CD4-positive, alpha-beta T cell (primary cell): ENCODE data around the gene DLGAP3. TPM values are rescaled to one million over a fixed set of nuclear protein-coding genes. Genes with fewer than 3 reads are reported as not detected.

Source experiments
- ATAC-seq: fragments of 200-7000 bp; cut with Tn5 transposase; one replicate; pipeline ENCODE4 v1.10.0; 2022; ENCODE audit warnings: mild to moderate bottlenecking; ENCODE audit not compliant: poor library complexity
- CTCF ChIA-PET: fragments of 350-600 bp; sonication (Branson Sonifier 250); formaldehyde crosslinking; loops from one replicate; lab custom pipeline; 2021; ENCODE audit warnings: antibody characterized with exemption, inconsistent platforms; lab: Charles Lee
- POLR2A ChIA-PET: fragments of 350-600 bp; sonication (Branson Sonifier 250); formaldehyde crosslinking; loops from one replicate; lab custom pipeline; 2021; ENCODE audit warnings: antibody characterized with exemption, inconsistent platforms; lab: Charles Lee
- DNase-seq, 14 experiments: peaks; one replicate each; pipeline ENCODE4 v3.0.0-alpha.2; 2013 to 2020; ENCODE audit warnings: mixed read lengths in 2 of 14
- H3K27ac ChIP-seq, 2 donors: one replicate each; pipeline versions ENCODE4 v1.5.1 to v1.7.0; 2013; ENCODE audit warnings: low read length in 2 of 2, low read depth in 1 of 2, mild to moderate bottlenecking in 1 of 2
- H3K27me3 ChIP-seq, 2 experiments: 1 replicate in 1 of 2; 2 replicates in 1 of 2; pipeline versions ENCODE4 v1.6.1 to v1.7.0; 2013; ENCODE audit warnings: low read length in 2 of 2, control low read depth in 1 of 2, mild to moderate bottlenecking in 1 of 2, moderate library complexity in 1 of 2; ENCODE audit not compliant: insufficient read depth in 2 of 2, control insufficient read depth in 1 of 2
- H3K36me3 ChIP-seq: one replicate; pipeline ENCODE4 v1.6.1; 2013; ENCODE audit warnings: low read length, control low read depth; ENCODE audit not compliant: insufficient read depth
- H3K4me1 ChIP-seq: one replicate; pipeline ENCODE4 v1.6.1; 2013; ENCODE audit warnings: low read length, control low read depth; ENCODE audit not compliant: insufficient read depth
- H3K4me3 ChIP-seq: one replicate; pipeline ENCODE4 v1.5.1; 2013; ENCODE audit warnings: mild to moderate bottlenecking, low read length, moderate library complexity
- H3K9me3 ChIP-seq, 2 experiments: 1 replicate in 1 of 2; 2 replicates in 1 of 2; pipeline versions ENCODE4 v1.6.1 to v1.7.0; 2013; ENCODE audit warnings: low read length in 2 of 2, mild to moderate bottlenecking in 2 of 2, control low read depth in 1 of 2, moderate library complexity in 1 of 2; ENCODE audit not compliant: control insufficient read depth in 1 of 2, insufficient read depth in 1 of 2
- H3K27ac Mint-ChIP-seq: one replicate; pipeline ENCODE4 v1.8.0; 2020; ENCODE audit warnings: mixed read lengths
- H3K27me3 Mint-ChIP-seq: one replicate; pipeline ENCODE4 v1.8.0; 2021; ENCODE audit warnings: mixed read lengths
- H3K36me3 Mint-ChIP-seq: one replicate; pipeline ENCODE4 v1.8.0; 2021; ENCODE audit warnings: low read depth, mixed read lengths
- H3K4me1 Mint-ChIP-seq: one replicate; pipeline ENCODE4 v1.8.0; 2021; ENCODE audit warnings: low read depth, mixed read lengths
- H3K4me3 Mint-ChIP-seq: one replicate; pipeline ENCODE4 v1.8.0; 2020; ENCODE audit warnings: mild to moderate bottlenecking, mixed read lengths
- H3K9me3 Mint-ChIP-seq: one replicate; pipeline ENCODE4 v1.8.0; 2020; ENCODE audit warnings: mixed read lengths
- intact Hi-C, 2 experiments: fragments of 100-400 bp; cut with DNase I in 1 of 2; cut with micrococcal nuclease in 1 of 2; formaldehyde crosslinking; loops; one replicate each; pipeline versions ENCODE4 v1.15.1 to v1.9.0; 2023 to 2025; cut with DNase I, micrococcal nuclease
- total RNA-seq, 174 experiments: library from RNA in 2 of 174; stranded (reverse) in 2 of 174; gene quantifications; one replicate each; pipeline ENCODE4 v1.2.3 and lab custom pipeline; 2021 to 2026
- TF ChIP-seq, protein P1 (sequence below): fragments of 200-600 bp; IDR thresholded peaks from one replicate; pipeline ENCODE4 v1.8.0; 2022; ENCODE audit warnings: antibody characterized with exemption, mild to moderate bottlenecking

The DLGAP3 gene
- total RNA-seq, 2 experiments from 2014 or later = 0.34 to 0.44 TPM

DNA sequence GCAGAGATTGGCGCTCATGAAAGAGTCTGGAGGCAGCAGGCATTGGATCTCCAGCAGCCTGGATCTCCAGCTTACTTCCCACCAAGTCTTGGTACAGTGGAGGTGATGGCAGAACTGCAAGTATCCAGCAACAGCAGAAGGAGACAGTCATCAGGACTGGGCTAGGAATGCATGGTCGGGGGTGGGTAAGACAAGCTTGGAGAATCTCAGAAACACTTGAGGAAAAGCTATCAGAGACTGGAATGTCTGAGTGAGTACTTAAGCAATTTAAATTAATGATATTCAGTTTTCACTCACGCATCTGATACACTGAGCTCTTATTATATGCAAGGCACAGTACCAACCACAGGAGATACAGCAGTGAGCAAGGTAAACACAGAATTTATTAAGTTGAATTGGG, 45.9 kb upstream of the DLGAP3 start:
- Mint-ChIP-seq H3K4me1 (peaks cover 12% of the 10 kb centered on the region), H3K36me3 (peaks cover 25% of the 10 kb centered on the region), H3K27ac (peak overlapping the region; percentile 51), H3K9me3 (no peaks in the 10 kb centered on the region), H3K27me3 (no peaks in the 10 kb centered on the region), H3K4me3 (no peak overlapping the region)
- Histone ChIP-seq H3K9me3 (peaks cover 0 to 10% of the 10 kb centered on the region in 2 experiments), H3K4me3 (no peak overlapping the region), H3K36me3 (peaks cover 2% of the 10 kb centered on the region), H3K27me3 (no peaks in the 10 kb centered on the region), H3K4me1 (no peaks in the 10 kb centered on the region), H3K27ac (no peak overlapping the region)
- intact Hi-C loops = no loop called here
- CTCF ChIA-PET = interaction anchor here (0.6 kb wide), 1 partner anchor 123 kb away, joined by 3 read pairs; no protein-coding TSS in a partner anchor
- DNase-seq (no peak), ATAC-seq (no peak)
- POLR2A ChIA-PET = interaction anchor here (0.8 kb wide), 1 partner anchor 9 kb away, joined by 3 read pairs; no protein-coding TSS in a partner anchor
- TF ChIP-seq, protein P1, sequence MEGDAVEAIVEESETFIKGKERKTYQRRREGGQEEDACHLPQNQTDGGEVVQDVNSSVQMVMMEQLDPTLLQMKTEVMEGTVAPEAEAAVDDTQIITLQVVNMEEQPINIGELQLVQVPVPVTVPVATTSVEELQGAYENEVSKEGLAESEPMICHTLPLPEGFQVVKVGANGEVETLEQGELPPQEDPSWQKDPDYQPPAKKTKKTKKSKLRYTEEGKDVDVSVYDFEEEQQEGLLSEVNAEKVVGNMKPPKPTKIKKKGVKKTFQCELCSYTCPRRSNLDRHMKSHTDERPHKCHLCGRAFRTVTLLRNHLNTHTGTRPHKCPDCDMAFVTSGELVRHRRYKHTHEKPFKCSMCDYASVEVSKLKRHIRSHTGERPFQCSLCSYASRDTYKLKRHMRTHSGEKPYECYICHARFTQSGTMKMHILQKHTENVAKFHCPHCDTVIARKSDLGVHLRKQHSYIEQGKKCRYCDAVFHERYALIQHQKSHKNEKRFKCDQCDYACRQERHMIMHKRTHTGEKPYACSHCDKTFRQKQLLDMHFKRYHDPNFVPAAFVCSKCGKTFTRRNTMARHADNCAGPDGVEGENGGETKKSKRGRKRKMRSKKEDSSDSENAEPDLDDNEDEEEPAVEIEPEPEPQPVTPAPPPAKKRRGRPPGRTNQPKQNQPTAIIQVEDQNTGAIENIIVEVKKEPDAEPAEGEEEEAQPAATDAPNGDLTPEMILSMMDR = no peak

DNA sequence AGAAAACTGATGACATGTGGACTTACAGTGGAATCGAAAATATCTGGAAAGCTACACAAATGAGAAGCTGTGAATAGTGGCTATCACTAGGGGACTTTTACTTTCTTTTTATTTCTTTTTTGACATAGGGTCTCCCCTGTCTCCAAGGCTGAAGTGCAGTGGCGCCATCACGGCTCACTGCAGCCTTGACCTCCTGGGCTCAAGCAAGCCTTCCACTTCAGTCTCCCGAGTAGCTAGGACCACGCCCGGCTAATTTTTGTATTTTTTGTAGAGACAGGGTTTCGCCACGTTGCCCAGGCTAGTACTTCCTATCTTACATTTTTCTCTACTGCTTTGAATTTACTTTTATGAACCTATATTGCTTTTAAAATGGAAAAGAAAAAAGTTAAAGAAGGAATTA, 45.2 kb upstream of the DLGAP3 start:
- no peaks in the 10 kb centered on the region for H3K27me3 ChIP-seq
- ChIA-PET POLR2A (no interaction called here), CTCF (interaction anchor here (0.6 kb wide), 1 partner anchor 122 kb away, joined by 4 read pairs; no protein-coding TSS in a partner anchor)
- H3K36me3 ChIP-seq = peaks cover 2% of the 10 kb centered on the region
- Mint-ChIP-seq H3K27me3 (no peaks in the 10 kb centered on the region), H3K27ac (peak overlapping the region; percentile 51), H3K4me1 (peaks cover 10% of the 10 kb centered on the region), H3K36me3 (peaks cover 24% of the 10 kb centered on the region), H3K4me3 (no peak overlapping the region), H3K9me3 (no peaks in the 10 kb centered on the region)
- no peak for ATAC-seq
- TF ChIP-seq, protein P1 = no peak
- no peak overlapping the region for H3K27ac ChIP-seq
- no peaks in the 10 kb centered on the region for H3K4me1 ChIP-seq
- H3K4me3 ChIP-seq = no peak overlapping the region
- no peak for DNase-seq
- H3K9me3 ChIP-seq = peaks cover 0 to 10% of the 10 kb centered on the region in 2 experiments
- intact Hi-C loops = no loop called here

DNA sequence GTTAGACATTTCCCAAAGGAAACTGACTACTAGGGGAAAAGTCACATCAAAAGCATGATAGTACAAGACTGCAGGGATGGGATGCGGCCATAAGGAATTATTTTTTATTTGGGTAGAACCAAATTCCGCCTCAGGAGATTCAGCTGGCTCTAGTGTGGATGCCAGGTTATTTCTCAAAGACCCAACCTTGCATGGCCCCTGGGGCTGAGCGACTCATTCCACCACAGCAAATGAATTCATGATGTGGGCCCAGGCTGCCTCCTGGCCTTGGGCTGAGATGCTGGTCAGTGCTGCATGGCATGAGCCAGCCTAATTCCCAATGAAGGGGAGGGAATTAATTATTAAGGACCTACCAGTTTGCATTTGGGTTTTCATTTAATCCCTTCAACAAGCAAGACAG, 43.9 kb upstream of the DLGAP3 start:
- ATAC-seq = no peak
- CTCF ChIA-PET = no interaction called here

More for the DNA sequence above, 43.9 kb upstream of the DLGAP3 start:
- peaks cover 2% of the 10 kb centered on the region for H3K36me3 ChIP-seq
- Mint-ChIP-seq H3K27me3 (no peaks in the 10 kb centered on the region), H3K9me3 (no peaks in the 10 kb centered on the region), H3K4me1 (peaks cover 10% of the 10 kb centered on the region), H3K36me3 (peaks cover 18% of the 10 kb centered on the region), H3K4me3 (no peak overlapping the region), H3K27ac (no peak overlapping the region)
- intact Hi-C loops = no loop called here
- DNase-seq = no peak
- H3K4me3 ChIP-seq = no peak overlapping the region
- no peak overlapping the region for H3K27ac ChIP-seq
- H3K9me3 ChIP-seq = peaks cover 0 to 17% of the 10 kb centered on the region in 2 experiments
- H3K27me3 ChIP-seq = no peaks in the 10 kb centered on the region
- POLR2A ChIA-PET = interaction anchor here (1.0 kb wide), 1 partner anchor 12 kb away, joined by 5 read pairs; the partner anchor contains the start of gene TMEM35B
- TF ChIP-seq, protein P1 = no peak
- H3K4me1 ChIP-seq = peaks cover 13% of the 10 kb centered on the region
